ENCODE measurements around the gene REXO4.

GRCh38 chr9:133453651-133454050 lies 35.8 kb upstream of the REXO4 start:
- TF ChIP-seq, protein P1, sequence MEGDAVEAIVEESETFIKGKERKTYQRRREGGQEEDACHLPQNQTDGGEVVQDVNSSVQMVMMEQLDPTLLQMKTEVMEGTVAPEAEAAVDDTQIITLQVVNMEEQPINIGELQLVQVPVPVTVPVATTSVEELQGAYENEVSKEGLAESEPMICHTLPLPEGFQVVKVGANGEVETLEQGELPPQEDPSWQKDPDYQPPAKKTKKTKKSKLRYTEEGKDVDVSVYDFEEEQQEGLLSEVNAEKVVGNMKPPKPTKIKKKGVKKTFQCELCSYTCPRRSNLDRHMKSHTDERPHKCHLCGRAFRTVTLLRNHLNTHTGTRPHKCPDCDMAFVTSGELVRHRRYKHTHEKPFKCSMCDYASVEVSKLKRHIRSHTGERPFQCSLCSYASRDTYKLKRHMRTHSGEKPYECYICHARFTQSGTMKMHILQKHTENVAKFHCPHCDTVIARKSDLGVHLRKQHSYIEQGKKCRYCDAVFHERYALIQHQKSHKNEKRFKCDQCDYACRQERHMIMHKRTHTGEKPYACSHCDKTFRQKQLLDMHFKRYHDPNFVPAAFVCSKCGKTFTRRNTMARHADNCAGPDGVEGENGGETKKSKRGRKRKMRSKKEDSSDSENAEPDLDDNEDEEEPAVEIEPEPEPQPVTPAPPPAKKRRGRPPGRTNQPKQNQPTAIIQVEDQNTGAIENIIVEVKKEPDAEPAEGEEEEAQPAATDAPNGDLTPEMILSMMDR (IDR thresholded peaks at IDR 0.05), result no peak
- no peak for TF ChIP-seq POLR2A (IDR thresholded peaks at IDR 0.05)

Data from heart left ventricle (tissue), 13 donors.